ENCODE measurements around the gene GNG4.

The GNG4 gene

GRCh38 chr1:235669277-235669676 is 19.7 kb upstream of the GNG4 start:
- Histone ChIP-seq H2AK5ac (ENCODE audit: low read length) (no peak overlapping the region), H3K4me1 (ENCODE audit: control insufficient read depth in 1 of 2, insufficient read depth in 2 of 2, low read length in 2 of 2) (peaks cover 0 to 1% of the 10 kb centered on the region in 2 experiments), H3K9me3 (ENCODE audit: insufficient read depth, low read depth, low read length) (peaks cover 6% of the 10 kb centered on the region), H3K9ac (ENCODE audit: low read length) (no peak overlapping the region), H3K14ac (ENCODE audit: low read length) (no peak overlapping the region), H3K4me3 (ENCODE audit: low read depth, low read length) (no peak overlapping the region), H2BK5ac (ENCODE audit: low read depth, low read length, poor library complexity) (no peak overlapping the region), H3K4me2 (ENCODE audit: low read length) (no peak overlapping the region), H3K23ac (ENCODE audit: low read length) (no peak overlapping the region), H3K79me2 (ENCODE audit: control insufficient read depth, insufficient read depth, low read length, poor library complexity) (no peaks in the 10 kb centered on the region), H3K79me1 (ENCODE audit: low read length) (peaks cover 5% of the 10 kb centered on the region), H2AFZ (ENCODE audit: insufficient read depth, low read length, poor library complexity) (no peak overlapping the region), H4K8ac (ENCODE audit: low read depth, low read length) (no peak overlapping the region), H2BK120ac (ENCODE audit: insufficient read depth, low read length, poor library complexity) (no peak overlapping the region), H3K18ac (ENCODE audit: low read length) (no peak overlapping the region), H2BK12ac (ENCODE audit: low read length) (no peak overlapping the region), H4K12ac (ENCODE audit: low read depth, low read length) (no peak overlapping the region), H3K36me3 (ENCODE audit: control insufficient read depth in 1 of 2, insufficient read depth in 2 of 2, low read length in 2 of 2) (peaks cover 0 to 2% of the 10 kb centered on the region in 2 experiments), H3K4ac (ENCODE audit: low read depth, low read length) (no peak overlapping the region), H4K91ac (ENCODE audit: low read depth, low read length) (no peak overlapping the region), H3K27ac (ENCODE audit: low read depth, low read length) (no peak overlapping the region), H3K27me3 (ENCODE audit: insufficient read depth, low read length) (no peaks in the 10 kb centered on the region)
- WGBS (ENCODE audit: extremely low coverage, insufficient coverage, insufficient read length): no CpG with 5 or more reads among the region's 3 CpGs
- no peak for DNase-seq

GRCh38 chr1:235663628-235664027 is 14.0 kb upstream of the GNG4 start:
- Histone ChIP-seq H2AFZ (ENCODE audit: insufficient read depth, low read length, poor library complexity) (no peak overlapping the region), H4K12ac (ENCODE audit: low read depth, low read length) (no peak overlapping the region), H3K4me2 (ENCODE audit: low read length) (no peak overlapping the region), H3K14ac (ENCODE audit: low read length) (no peak overlapping the region), H3K27ac (ENCODE audit: low read depth, low read length) (no peak overlapping the region), H2BK12ac (ENCODE audit: low read length) (no peak overlapping the region), H3K36me3 (ENCODE audit: control insufficient read depth in 1 of 2, insufficient read depth in 2 of 2, low read length in 2 of 2) (no peaks in the 10 kb centered on the region), H3K79me2 (ENCODE audit: control insufficient read depth, insufficient read depth, low read length, poor library complexity) (no peaks in the 10 kb centered on the region), H3K9ac (ENCODE audit: low read length) (no peak overlapping the region), H3K79me1 (ENCODE audit: low read length) (no peaks in the 10 kb centered on the region), H3K18ac (ENCODE audit: low read length) (no peak overlapping the region), H2AK5ac (ENCODE audit: low read length) (no peak overlapping the region), H3K4me3 (ENCODE audit: low read depth, low read length) (no peak overlapping the region), H4K91ac (ENCODE audit: low read depth, low read length) (no peak overlapping the region), H4K8ac (ENCODE audit: low read depth, low read length) (no peak overlapping the region), H3K9me3 (ENCODE audit: insufficient read depth, low read depth, low read length) (no peaks in the 10 kb centered on the region), H3K4me1 (ENCODE audit: control insufficient read depth in 1 of 2, insufficient read depth in 2 of 2, low read length in 2 of 2) (peaks cover 3 to 7% of the 10 kb centered on the region in 2 experiments), H3K4ac (ENCODE audit: low read depth, low read length) (no peak overlapping the region), H3K27me3 (ENCODE audit: insufficient read depth, low read length) (no peaks in the 10 kb centered on the region), H2BK5ac (ENCODE audit: low read depth, low read length, poor library complexity) (no peak overlapping the region), H3K23ac (ENCODE audit: low read length) (no peak overlapping the region), H2BK120ac (ENCODE audit: insufficient read depth, low read length, poor library complexity) (no peak overlapping the region)
- no CpG with 5 or more reads among the region's 4 CpGs for WGBS (ENCODE audit: extremely low coverage, insufficient coverage, insufficient read length)
- DNase-seq: no peak

DNA sequence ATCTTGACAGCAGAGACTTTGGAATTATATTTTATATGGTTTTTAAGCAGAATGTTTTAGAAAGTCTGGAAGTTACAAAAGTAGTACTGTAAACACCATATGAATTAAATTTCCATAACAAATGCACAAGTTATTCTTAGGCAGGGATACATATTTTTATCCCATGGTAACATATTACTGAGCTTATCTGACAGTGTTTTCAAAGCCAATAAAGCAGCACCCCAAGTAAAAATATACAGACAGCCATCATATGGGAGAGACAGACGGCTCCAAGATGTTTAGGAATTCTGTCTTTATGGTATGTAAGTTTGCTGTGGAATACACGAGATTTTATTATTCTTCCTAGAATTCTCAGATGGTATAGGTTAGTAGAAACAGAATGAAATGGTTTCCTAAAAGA is 12.0 kb upstream of the GNG4 start:
- Histone ChIP-seq H2BK5ac (ENCODE audit: low read depth, low read length, poor library complexity) (no peak overlapping the region), H3K27me3 (ENCODE audit: insufficient read depth, low read length) (no peaks in the 10 kb centered on the region), H4K8ac (ENCODE audit: low read depth, low read length) (no peak overlapping the region), H4K12ac (ENCODE audit: low read depth, low read length) (no peak overlapping the region), H3K23ac (ENCODE audit: low read length) (no peak overlapping the region), H3K9ac (ENCODE audit: low read length) (no peak overlapping the region), H3K79me2 (ENCODE audit: control insufficient read depth, insufficient read depth, low read length, poor library complexity) (no peaks in the 10 kb centered on the region), H3K36me3 (ENCODE audit: control insufficient read depth in 1 of 2, insufficient read depth in 2 of 2, low read length in 2 of 2) (no peaks in the 10 kb centered on the region), H3K4ac (ENCODE audit: low read depth, low read length) (no peak overlapping the region), H3K14ac (ENCODE audit: low read length) (no peak overlapping the region), H3K4me2 (ENCODE audit: low read length) (no peak overlapping the region), H3K4me1 (ENCODE audit: control insufficient read depth in 1 of 2, insufficient read depth in 2 of 2, low read length in 2 of 2) (peaks cover 3 to 7% of the 10 kb centered on the region in 2 experiments), H2BK120ac (ENCODE audit: insufficient read depth, low read length, poor library complexity) (no peak overlapping the region), H2AFZ (ENCODE audit: insufficient read depth, low read length, poor library complexity) (no peak overlapping the region), H2AK5ac (ENCODE audit: low read length) (no peak overlapping the region), H3K27ac (ENCODE audit: low read depth, low read length) (no peak overlapping the region), H2BK12ac (ENCODE audit: low read length) (no peak overlapping the region), H4K91ac (ENCODE audit: low read depth, low read length) (no peak overlapping the region), H3K79me1 (ENCODE audit: low read length) (no peaks in the 10 kb centered on the region), H3K18ac (ENCODE audit: low read length) (no peak overlapping the region), H3K4me3 (ENCODE audit: low read depth, low read length) (no peak overlapping the region), H3K9me3 (ENCODE audit: insufficient read depth, low read depth, low read length) (no peaks in the 10 kb centered on the region)
- DNase-seq: no peak
- no CpG with 5 or more reads among the region's 2 CpGs for WGBS (ENCODE audit: extremely low coverage, insufficient coverage, insufficient read length)

DNA sequence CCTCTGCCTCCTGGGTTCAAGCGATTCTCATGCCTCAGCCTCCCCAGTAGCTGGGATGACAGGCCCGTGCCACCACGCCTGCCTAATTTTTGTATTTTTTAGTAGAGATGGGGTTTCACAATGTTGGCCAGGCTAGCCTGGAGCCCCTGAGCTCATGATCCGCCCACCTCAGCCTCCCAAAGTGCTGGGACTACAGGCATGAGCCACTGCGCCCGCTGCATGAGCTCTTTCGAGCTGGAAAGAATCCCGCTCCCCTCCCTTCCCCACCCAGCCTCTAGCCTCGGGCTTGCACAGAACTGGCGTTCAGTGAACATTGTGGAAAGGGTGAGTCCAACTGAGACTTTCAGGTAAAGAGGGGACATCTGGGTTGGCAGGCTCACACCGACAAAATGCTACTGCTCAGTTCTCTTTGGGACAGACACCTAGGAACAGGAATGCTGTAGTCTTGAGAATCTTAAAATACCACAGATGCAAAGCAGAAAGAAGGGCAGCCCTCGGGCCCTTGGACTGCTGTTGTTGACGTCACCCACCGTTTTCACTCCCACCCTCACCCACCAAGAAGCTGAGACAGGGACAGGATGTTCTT is 9.7 kb upstream of the GNG4 start:
- no peaks in the 10 kb centered on the region for H3K79me1 ChIP-seq (ENCODE audit: low read length)
- no peak overlapping the region for H3K18ac ChIP-seq (ENCODE audit: low read length)
- H2AK5ac ChIP-seq (ENCODE audit: low read length): no peak overlapping the region
- H3K4me1 ChIP-seq (ENCODE audit: control insufficient read depth in 1 of 2, insufficient read depth in 2 of 2, low read length in 2 of 2): peaks cover 3 to 7% of the 10 kb centered on the region in 2 experiments
- no peak overlapping the region for H4K12ac ChIP-seq (ENCODE audit: low read depth, low read length)
- H3K4me3 ChIP-seq (ENCODE audit: low read depth, low read length): no peak overlapping the region
- no peak overlapping the region for H2BK5ac ChIP-seq (ENCODE audit: low read depth, low read length, poor library complexity)
- H3K27ac ChIP-seq (ENCODE audit: low read depth, low read length): no peak overlapping the region
- H3K4me2 ChIP-seq (ENCODE audit: low read length): no peak overlapping the region
- H2BK120ac ChIP-seq (ENCODE audit: insufficient read depth, low read length, poor library complexity): no peak overlapping the region
- H3K27me3 ChIP-seq (ENCODE audit: insufficient read depth, low read length): no peaks in the 10 kb centered on the region
- H4K8ac ChIP-seq (ENCODE audit: low read depth, low read length): no peak overlapping the region
- H3K9ac ChIP-seq (ENCODE audit: low read length): no peak overlapping the region
- no peak overlapping the region for H3K23ac ChIP-seq (ENCODE audit: low read length)
- peak; percentile 83 to 84 for DNase-seq
- no peak overlapping the region for H4K91ac ChIP-seq (ENCODE audit: low read depth, low read length)
- no peaks in the 10 kb centered on the region for H3K79me2 ChIP-seq (ENCODE audit: control insufficient read depth, insufficient read depth, low read length, poor library complexity)
- H3K4ac ChIP-seq (ENCODE audit: low read depth, low read length): no peak overlapping the region
- no peak overlapping the region for H2BK12ac ChIP-seq (ENCODE audit: low read length)
- H3K9me3 ChIP-seq (ENCODE audit: insufficient read depth, low read depth, low read length): no peaks in the 10 kb centered on the region
- H2AFZ ChIP-seq (ENCODE audit: insufficient read depth, low read length, poor library complexity): no peak overlapping the region
- no peaks in the 10 kb centered on the region for H3K36me3 ChIP-seq (ENCODE audit: control insufficient read depth in 1 of 2, insufficient read depth in 2 of 2, low read length in 2 of 2)
- WGBS (ENCODE audit: extremely low coverage, insufficient coverage, insufficient read length): no CpG with 5 or more reads among the region's 14 CpGs
- no peak overlapping the region for H3K14ac ChIP-seq (ENCODE audit: low read length)
